Stimulated activated CD8-positive, alpha-beta memory T cell treated with anti-CD3 and anti-CD28 coated beads, Interleukin-4, amount 100 ng/mL, for 24 hours (primary cell): ENCODE data around the gene CD320.
"Not testable (repeated sequence)": the region's sequence is repeated elsewhere in the genome, so short reads cannot be mapped to it uniquely, and the experiment has no call there.

Experiments
- DNase-seq: peaks from one replicate; pipeline ENCODE4 v3.0.0-alpha.2; 2020; ENCODE audit warnings: low read depth

CD320 gene

DNA sequence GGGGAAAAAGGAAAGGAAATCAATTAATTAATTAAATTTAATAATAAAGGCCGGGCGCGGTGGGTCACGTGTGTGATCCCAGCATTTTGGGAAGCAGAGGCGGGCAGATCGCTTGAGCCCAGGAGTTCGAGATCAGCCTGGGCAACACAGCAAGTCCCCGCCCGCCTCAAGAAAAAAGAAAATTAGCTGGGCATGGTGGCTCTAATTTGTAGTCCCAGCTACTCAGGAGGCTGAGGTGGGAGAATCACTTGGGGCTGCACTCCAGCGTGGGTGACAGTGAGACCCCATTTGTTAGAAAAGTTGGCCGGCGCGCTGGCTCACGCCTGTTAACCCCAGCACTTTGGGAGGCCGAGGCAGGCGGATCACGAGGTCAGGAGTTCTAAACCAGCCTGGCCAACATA, 733 bp upstream of the CD320 start:
- DNase-seq = no peak

- DNase-seq = no peak
These were observed 676 bp downstream of the CD320 start for GRCh38 chr19:8307400-8307964.

DNA sequence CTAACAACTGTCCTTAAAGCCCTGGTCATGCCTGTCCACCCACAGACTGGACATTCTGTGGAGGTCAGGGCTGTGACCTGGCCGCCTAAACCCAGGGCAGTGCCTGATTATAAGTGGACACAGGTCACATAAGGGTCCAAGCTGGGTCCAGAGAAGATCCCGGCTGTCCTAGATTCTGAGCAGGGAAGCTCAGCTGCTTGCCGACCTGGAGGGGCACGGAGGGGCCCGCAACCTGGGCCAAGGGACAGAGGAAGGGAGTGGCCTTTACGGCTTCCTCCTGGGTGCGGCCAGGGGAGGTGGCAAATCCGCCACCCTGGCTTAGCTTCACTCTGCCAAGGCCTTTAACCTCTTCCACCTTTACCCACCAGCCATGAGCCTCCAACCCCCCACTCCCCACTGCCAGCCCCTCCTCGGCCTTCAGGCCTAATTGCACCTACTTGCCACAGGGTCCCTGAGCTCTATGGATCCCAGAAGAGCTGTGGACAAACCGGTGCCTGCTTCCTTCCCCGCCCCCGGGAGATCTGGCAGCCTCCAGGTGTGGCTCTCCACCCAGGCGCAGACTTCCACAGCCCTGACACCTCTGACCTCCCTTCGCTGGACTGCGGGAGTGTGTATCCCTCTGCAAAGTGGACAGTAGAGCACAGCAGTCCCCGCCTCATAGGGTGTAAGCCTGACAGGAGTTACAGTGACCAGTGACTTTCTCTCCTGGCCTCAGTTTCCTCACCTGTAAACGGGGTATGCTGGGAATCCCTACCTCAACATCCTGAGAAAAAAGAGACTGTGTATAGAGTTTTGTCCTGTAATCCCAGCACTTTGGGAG, 1.7 kb downstream of the CD320 start:
- no peak for DNase-seq

DNA sequence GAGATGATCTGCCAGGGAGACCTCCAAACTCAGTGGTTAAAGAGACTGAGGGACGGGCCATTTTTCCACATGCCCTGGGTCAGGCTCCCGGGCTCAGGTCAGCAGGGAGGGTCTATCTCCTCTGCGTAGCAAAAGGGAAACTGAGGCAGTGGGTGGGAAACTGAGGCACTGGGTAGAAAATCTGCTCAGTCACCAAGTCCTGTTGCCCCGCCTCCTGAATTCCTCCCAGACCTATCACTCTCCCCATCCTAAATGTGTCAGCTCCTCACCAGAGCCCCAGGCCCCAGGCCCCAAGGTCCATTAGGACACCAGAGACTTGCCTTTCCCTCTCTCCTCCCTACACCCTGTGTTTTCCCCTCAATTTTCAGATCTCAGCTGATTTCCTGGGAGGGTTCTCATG, 2.4 kb downstream of the CD320 start:
- no peak for DNase-seq

DNA sequence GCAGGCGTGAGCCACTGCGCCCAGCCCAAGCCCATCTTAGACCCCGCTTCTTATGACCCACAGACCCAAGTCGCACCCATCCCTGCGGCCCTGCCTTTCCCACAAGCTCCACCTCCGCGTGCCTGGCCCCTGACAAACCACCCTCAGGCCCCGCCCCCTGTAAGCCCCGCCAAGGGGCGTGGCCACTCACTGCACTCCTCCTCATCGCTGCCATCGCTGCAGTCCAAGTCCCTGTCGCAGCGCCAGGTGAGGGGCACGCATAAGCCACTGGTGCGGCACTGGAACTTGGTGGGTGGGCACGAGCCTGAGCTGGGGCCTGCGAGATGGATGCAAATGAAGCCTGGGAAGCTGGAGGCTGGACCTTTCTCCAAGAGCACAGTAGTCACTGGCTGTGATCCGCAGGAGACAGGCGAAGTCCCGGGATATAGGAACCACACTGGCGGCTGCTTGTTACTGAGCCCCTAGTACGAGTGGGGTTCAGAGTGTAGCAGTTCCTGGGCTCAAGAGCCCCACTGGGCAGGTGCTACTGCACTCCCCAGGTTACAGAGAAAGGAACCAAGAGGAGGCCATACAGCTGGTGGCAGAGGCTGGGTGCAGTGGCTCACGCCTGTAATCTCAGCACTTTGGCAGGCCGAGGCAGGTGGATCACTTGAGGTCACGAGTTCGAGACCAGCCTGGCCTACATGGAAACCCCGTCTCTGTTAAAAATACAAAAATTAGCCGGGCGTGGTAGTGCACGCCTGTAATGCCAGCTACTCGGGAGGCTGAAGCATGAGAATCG, 3.1 kb downstream of the CD320 start:
- no peak for DNase-seq

DNA sequence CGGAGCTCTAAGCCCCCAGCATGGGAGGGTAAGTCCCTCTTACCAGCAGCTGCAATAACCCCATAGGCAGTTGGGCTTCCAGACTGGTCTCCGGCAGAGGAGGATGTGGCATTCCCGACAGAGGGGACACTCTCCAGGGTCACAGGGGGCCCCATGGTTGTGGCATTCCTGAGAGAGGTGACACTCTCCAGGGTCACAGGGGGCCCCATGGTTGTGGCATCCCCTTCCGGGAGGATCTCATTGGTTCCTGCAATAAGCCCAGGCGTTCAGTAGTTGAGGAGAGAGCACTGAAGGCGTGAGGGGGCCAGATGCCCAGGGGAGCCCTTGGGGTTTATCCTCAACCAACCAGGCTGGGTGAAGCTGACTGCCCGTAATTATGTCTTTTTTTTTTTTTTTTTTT, 5.4 kb downstream of the CD320 start:
- DNase-seq = no peak

DNA sequence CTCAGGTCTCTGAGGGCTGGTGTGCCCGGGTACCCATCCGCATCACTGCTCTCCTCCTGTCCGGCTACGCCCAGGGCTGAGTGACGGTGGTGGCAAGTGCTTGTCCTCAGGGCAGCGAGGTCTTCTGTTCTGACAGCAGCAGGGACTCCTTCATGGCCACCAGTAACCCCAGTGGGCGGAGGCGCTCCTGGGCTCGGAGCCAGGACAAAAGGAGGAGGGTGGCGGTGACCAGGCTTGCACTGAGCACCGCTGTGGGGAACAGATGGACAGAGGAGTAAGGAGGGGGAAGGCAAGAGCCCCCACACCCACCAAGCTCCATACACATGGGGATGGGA, 5.8 kb downstream of the CD320 start:
- no peak for DNase-seq

- DNase-seq = not testable (repeated sequence)
These were observed 16.8 kb downstream of the CD320 start for GRCh38 chr19:8291337-8291736.

GRCh38 chr19:8276508-8276907, 31.6 kb downstream of the CD320 start:
- not testable (repeated sequence) for DNase-seq

DNA sequence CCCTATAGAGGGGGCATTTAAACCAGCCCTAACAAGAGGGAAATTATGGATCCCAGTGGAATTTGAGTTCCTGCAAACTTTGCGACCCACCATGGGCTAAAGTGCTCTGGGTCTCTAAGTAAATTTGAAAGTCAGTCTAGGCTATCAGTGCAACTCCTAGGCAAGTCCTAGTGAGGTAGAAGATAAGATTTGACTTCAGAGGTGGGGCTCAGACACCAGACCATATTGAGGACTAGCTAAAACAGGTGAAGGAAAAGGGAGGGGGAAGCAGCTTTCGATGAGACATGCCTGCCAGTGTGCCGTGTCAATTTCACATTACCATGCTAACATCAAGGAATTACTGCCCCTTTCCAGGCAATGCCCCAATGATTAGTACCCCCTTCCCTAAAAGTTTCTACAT, 38.4 kb downstream of the CD320 start:
- DNase-seq = no peak

GRCh38 chr19:8265872-8266271, 42.3 kb downstream of the CD320 start:
- no peak for DNase-seq

GRCh38 chr19:8264248-8264647, 43.9 kb downstream of the CD320 start:
- DNase-seq = not testable (repeated sequence)

DNA sequence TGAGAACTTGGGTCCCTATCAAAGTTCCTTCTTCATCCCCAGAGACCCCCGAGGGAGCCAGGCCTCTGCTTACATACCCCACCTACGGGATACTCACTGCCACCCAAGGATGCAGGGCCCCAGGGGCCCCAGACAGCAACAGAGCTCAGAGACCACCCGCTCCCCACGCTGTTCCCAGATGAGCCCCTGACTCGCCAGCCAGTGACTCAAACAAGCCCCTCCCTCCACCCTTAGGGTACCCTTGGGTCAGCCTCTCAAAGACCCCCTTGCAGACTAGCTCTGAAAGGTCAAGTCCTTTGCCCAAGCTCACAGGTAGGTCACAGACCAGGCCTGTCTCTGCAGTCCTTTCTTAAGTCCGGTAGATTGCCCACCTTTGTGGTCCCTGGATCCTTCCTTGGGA, 45.7 kb downstream of the CD320 start:
- no peak for DNase-seq

DNA sequence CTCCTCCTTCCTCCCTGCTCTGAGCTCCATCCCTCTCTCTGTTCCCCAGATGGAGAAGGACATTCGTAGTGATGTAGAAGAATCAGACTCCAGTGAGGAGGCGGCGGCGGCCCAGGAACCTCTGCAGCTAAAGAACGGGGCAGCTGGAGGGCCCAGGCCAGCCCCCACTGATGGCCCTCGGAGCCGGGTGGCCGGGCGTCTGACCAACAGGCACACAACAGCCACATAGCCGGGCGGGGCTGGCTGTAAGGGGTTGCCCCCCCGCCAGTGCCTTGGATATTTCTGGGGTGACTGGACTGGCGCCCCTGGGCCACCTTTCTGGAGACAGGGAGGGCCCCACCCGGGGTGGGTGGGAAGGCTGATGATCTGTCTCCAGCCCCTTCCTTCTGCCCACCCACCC, 46.3 kb downstream of the CD320 start:
- no peak for DNase-seq

- no peak for DNase-seq
These were observed 46.8 kb downstream of the CD320 start for GRCh38 chr19:8261347-8261746.

DNA sequence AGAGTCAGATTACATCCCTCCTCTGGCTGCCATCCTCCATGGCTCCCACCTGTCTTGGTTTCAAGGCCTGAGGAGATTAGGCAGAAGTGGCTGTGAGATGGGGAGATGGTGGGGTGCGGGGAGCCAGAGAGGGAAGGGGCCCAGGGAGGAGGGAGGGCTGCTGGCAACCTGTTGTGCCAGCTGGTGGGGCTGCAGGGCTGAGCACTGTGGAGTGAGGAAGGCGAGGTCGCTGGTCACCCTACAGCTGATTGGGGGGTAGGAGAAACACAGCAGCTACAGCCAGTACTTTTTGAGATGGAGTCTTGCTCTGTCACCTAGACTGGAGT, 48.3 kb downstream of the CD320 start:
- DNase-seq = no peak

GRCh38 chr19:8259142-8259921, 48.8 kb downstream of the CD320 start:
- DNase-seq = no peak

DNA sequence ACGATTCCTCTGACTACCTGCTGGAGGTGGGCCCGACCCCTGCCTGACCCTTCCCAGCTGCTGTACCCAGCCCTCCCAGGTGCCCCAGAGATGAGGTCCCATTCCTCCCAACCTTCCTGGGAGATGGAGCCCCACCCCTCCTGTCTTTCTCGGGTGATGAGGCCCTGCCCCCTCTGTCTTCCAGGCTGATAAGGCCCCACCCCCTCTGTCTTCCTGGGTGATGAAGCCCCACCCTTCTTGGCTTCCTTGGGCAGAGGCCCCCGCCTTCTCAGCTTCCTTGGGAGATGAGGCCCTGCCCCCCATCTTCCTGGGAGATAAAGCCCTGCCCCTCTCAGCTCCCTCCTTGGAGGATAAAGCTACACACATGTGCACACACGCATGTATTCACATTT, 51.1 kb downstream of the CD320 start:
- DNase-seq = no peak

DNA sequence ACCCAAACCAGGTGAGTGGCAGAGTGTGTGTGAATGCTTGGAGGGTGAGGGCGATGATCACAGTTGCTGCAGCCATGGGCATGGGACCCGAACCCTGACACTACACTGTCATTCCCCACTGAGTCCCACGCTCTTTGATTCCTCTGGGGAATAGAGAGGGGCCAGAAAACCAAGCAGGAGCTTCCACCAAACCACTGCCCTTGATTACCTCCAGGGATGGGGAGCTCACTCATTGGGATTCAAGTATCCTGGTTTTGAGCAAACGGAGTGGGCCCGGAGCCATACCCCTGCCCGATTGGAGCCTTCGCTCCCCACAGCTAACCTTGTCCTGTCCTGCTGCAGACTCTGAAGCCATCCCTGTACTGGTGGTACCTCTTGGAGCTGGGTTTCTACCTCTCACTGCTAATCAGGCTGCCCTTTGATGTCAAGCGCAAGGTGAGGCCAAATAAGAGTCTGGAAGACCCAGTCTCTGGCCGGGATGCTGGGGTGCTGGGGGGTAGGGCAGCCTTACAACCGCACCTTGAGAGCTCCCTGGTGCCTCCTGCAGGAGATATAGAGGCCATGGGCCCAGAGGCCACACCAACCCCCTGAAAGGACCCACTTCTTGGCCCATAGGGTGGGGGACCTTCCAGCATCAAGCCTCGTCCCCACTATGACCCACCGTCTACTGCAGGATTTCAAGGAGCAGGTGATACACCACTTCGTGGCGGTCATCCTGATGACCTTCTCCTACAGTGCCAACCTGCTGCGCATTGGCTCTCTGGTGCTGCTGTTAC, 51.7 kb downstream of the CD320 start:
- no peak for DNase-seq

DNA sequence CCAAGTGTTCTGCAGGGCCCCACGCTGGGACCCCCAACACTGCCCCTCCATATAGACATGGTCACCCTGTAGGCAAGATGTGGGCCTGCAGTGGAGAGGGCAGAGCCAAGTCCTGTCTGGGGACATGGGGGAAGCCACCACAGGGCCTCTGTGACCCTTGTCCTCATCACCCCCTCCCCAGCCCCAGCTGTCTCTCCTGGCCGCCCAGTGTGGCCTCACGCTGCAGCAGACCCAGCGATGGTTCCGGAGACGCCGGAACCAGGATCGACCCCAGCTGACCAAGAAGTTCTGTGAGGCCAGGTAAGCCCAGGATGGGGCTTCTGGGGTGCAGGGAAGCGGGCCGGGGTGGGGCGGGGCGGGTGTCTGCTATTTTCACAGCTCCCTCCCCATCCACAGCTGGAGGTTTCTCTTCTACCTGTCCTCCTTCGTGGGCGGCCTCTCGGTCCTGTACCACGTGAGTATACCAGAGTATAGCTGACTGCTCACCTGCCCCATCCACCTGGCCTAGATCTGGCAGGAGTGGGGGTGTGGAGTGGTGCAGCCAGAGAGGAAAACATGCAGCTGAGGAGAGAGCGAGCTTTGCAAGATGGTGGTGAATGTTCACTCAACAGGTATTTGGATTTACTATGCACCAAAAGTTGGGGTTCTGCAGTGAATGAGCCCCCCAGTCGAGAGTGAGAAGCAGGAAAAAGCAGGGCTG, 52.6 kb downstream of the CD320 start:
- DNase-seq = no peak

GRCh38 chr19:8254286-8255001, 53.7 kb downstream of the CD320 start:
- DNase-seq = no peak
